Prostate gland (tissue), 2 donors: Measurements from ENCODE around the gene MEDAG. TPM values are rescaled to one million over a fixed set of nuclear protein-coding genes. Genes with fewer than 3 reads are reported as not detected.

Source experiments
- DNase-seq: peaks from one replicate; pipeline ENCODE4 v3.0.0-alpha.2; 2019; ENCODE audit warnings: low spot score
- H3K27ac ChIP-seq, 2 donors: fragments of 200-600 bp; sonication (generic); 2 replicates each; pipeline ENCODE4 v1.5.1; 2017 to 2019
- H3K27me3 ChIP-seq: fragments of 200-600 bp; sonication (generic); replicated peaks from 2 replicates; pipeline ENCODE4 v1.5.1; 2019; ENCODE audit not compliant: insufficient read depth
- H3K36me3 ChIP-seq, 2 donors: fragments of 200-600 bp; sonication (generic); 1 replicate in 1 of 2; 2 replicates in 1 of 2; pipeline versions ENCODE4 v1.5.1 to v1.8.1; 2017 to 2019
- H3K4me1 ChIP-seq: fragments of 200-600 bp; sonication (generic); replicated peaks from 2 replicates; pipeline ENCODE4 v1.5.1; 2019
- H3K4me3 ChIP-seq, 2 donors: fragments of 200-600 bp; sonication (generic); 2 replicates each; pipeline ENCODE4 v1.5.1; 2017 to 2019
- H3K9me3 ChIP-seq: fragments of 200-600 bp; sonication (generic); 2 replicates; pipeline ENCODE4 v1.5.1; 2017
- CTCF ChIP-seq, 4 experiments: fragments of 200-600 bp in 2 of 4; fragments of 450-650 bp in 2 of 4; sonication (generic) in 2 of 4; IDR thresholded peaks; 1 replicate in 3 of 4; 2 replicates in 1 of 4; pipeline ENCODE4 v1.5.1; 2016 to 2019; ENCODE audit warnings: antibody characterized with exemption in 4 of 4, mild to moderate bottlenecking in 2 of 4, moderate library complexity in 2 of 4
- POLR2A ChIP-seq: fragments of 450-650 bp; IDR thresholded peaks from one replicate; pipeline ENCODE4 v1.6.1; 2016; ENCODE audit warnings: antibody characterized with exemption, mild to moderate bottlenecking
- POLR2AphosphoS5 ChIP-seq: sonication (generic); formaldehyde crosslinking; IDR thresholded peaks from one replicate; pipeline ENCODE4 v1.6.1; 2017; ENCODE audit warnings: antibody characterized with exemption
- WGBS: methylation state at CpG from one replicate; pipeline ENCODE4 v1.1.5; 2018; 5-methylcytosine and 5-hydroxymethylcytosine counted together
- intact Hi-C: fragments of 100-400 bp; cut with DNase I; formaldehyde crosslinking; loops from one replicate; pipeline ENCODE4 v1.14.2; 2022
- total RNA-seq, 2 donors: library from RNA; depleted of rRNA; stranded (reverse); fragments of >200 nt; gene quantifications; one replicate each; pipeline ENCODE4 v1.1.0, GENCODE V29; 2016

MEDAG gene
- total RNA-seq, 2 donors from 2014 or later, result 0.23 to 13.0 TPM

DNA sequence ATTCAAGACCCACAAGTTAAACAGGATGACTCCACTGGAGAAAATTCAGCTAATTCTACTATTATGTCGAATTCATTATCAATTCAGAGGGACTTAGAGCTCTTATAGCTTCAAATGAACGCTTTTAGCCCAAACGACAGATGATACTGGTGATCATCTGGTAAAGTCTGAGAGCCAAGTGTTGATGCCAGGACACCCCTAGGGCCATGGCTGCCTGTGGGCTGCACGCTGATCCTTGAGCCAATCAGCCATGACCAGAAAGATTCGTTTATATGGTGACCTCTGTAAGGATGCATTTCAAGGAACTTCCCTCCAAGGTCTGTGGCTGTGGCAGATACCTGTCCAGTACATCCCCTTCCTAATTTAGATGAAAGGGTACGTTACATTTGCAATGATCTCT lies 10.9 kb downstream of the MEDAG start:
- Histone ChIP-seq H3K4me3 (no peak overlapping the region), H3K27me3 (peaks cover 5% of the 10 kb centered on the region), H3K4me1 (no peaks in the 10 kb centered on the region), H3K27ac (no peak overlapping the region), H3K9me3 (no peaks in the 10 kb centered on the region), H3K36me3 (no peaks in the 10 kb centered on the region)
- 88% methylated on average over 6 of the region's 6 CpGs for WGBS
- no peak for DNase-seq
- intact Hi-C loops, result no loop called here
- TF ChIP-seq CTCF (IDR thresholded peaks at IDR 0.05), result no peak
- no peak for TF ChIP-seq POLR2AphosphoS5
- no peak for TF ChIP-seq POLR2A

- Histone ChIP-seq H3K27me3 (peaks cover 9% of the 10 kb centered on the region), H3K4me3 (no peak overlapping the region), H3K27ac (no peak overlapping the region), H3K4me1 (no peaks in the 10 kb centered on the region), H3K36me3 (no peaks in the 10 kb centered on the region), H3K9me3 (no peaks in the 10 kb centered on the region)
- 70% methylated on average over 6 of the region's 6 CpGs for WGBS
- TF ChIP-seq CTCF (IDR thresholded peaks at IDR 0.05), result no peak
- peak; percentile 49 for TF ChIP-seq POLR2AphosphoS5
- no peak for DNase-seq
- intact Hi-C loops, result no loop called here
Measured at GRCh38 chr13:30918662-30919405, 12.8 kb downstream of the MEDAG start.

DNA sequence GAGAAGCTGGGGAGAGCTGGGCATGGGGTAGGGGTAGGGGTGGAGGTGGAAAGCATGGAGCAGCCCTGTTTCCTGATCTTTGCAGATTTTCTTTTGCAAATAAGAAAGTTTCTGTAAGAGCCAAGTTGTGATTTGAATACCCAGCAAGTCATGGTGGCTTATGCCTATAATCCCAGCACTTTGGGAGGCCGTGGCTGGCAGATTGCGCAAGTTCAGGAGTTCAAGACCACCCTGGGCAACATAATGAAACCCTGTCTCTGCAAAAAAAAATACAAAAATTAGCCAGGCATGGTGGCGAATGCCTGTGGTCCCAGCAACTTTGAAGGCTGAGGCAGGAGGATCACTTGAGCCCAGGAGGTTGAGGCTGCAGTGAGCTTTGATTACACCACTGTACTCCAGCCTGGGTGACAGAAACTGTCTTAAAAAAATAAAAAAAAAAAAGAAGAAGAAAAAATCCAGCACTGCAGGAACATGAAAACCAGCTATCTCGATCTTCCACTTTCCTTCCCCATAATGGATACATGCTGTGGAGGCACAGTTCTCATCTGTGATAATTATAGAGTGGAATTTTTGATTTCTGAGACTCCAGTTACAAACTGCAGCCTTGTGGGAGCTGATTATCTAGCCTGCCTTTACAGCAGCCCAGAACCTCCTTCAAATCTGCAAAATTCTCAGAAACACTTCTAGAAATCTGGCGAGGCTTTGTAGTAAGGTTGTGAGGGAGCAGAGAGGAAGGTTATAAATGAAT lies 14.3 kb downstream of the MEDAG start:
- Histone ChIP-seq H3K27me3 (peaks cover 9% of the 10 kb centered on the region), H3K4me3 (no peak overlapping the region), H3K9me3 (no peaks in the 10 kb centered on the region), H3K36me3 (no peaks in the 10 kb centered on the region), H3K27ac (no peak overlapping the region), H3K4me1 (no peaks in the 10 kb centered on the region)
- no peak for TF ChIP-seq POLR2A
- TF ChIP-seq CTCF (IDR thresholded peaks at IDR 0.05), result no peak
- no peak for TF ChIP-seq POLR2AphosphoS5
- intact Hi-C loops, result no loop called here
- WGBS, result 95% methylated on average over 5 of the region's 5 CpGs
- DNase-seq, result no peak

- intact Hi-C loops, result no loop called here
- Histone ChIP-seq H3K9me3 (no peaks in the 10 kb centered on the region), H3K36me3 (no peaks in the 10 kb centered on the region), H3K27me3 (peaks cover 4% of the 10 kb centered on the region), H3K27ac (no peak overlapping the region), H3K4me3 (no peak overlapping the region), H3K4me1 (no peaks in the 10 kb centered on the region)
- no peak for DNase-seq
- WGBS, result 91% methylated on average over 1 of the region's 1 CpG
- no peak for TF ChIP-seq CTCF (IDR thresholded peaks at IDR 0.05)
Measured at GRCh38 chr13:30923418-30923817, 17.3 kb downstream of the MEDAG start.

- 38% methylated on average over 3 of the region's 3 CpGs for WGBS
- Histone ChIP-seq H3K4me3 (no peak overlapping the region), H3K27me3 (peaks cover 4% of the 10 kb centered on the region), H3K27ac (no peak overlapping the region), H3K4me1 (no peaks in the 10 kb centered on the region), H3K9me3 (no peaks in the 10 kb centered on the region), H3K36me3 (no peaks in the 10 kb centered on the region)
- intact Hi-C loops, result no loop called here
- TF ChIP-seq POLR2AphosphoS5 (no peak), CTCF (IDR thresholded peaks at IDR 0.05) (no peak), POLR2A (no peak)
- DNase-seq, result no peak
Measured at GRCh38 chr13:30924721-30925120, 18.6 kb downstream of the MEDAG start.
